Left forelimb (tissue), 1 donor: ENCODE results near the gene EHMT1.

Experiments
- DNase-seq: peaks from one replicate; pipeline ENCODE4 v3.0.0-alpha.2; 2018; ENCODE audit warnings: low spot score

EHMT1 gene

DNA sequence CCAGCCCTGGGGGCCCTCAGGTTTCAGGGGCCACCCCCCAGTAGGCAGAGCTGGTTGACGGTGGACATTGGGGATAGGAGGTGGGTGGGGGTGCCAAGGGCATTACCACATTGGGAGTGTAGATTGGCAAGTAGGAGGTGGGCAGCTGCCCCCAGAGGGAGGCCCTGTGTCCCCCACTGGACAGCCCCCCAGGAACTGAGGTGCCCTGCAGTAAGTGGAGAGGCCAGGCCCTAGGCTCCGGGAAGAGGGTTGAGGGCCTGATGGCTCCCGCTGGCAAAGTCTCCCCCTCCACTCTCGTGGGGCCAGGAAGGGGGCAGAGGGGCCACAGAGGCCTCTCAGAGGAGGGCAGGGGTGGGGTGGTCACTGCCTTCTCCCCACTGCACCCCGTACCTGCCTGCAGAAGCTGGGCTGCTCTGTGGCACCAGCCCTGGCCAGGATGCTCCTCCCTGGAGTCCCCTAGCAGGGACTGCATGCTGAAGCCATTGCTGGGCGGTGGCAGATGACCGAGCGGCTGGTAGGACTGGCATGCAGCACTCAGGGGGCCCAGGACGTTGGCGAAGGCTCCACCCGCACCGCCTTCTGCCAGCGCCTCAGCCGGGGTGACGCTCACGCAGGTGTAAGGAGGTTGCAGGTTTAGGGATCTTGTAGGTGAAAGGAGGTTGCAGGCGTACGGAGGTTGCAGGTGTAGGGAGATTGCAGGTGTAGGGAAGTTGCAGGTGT, 169.1 kb downstream of the EHMT1 start:
- DNase-seq, result no peak

DNA sequence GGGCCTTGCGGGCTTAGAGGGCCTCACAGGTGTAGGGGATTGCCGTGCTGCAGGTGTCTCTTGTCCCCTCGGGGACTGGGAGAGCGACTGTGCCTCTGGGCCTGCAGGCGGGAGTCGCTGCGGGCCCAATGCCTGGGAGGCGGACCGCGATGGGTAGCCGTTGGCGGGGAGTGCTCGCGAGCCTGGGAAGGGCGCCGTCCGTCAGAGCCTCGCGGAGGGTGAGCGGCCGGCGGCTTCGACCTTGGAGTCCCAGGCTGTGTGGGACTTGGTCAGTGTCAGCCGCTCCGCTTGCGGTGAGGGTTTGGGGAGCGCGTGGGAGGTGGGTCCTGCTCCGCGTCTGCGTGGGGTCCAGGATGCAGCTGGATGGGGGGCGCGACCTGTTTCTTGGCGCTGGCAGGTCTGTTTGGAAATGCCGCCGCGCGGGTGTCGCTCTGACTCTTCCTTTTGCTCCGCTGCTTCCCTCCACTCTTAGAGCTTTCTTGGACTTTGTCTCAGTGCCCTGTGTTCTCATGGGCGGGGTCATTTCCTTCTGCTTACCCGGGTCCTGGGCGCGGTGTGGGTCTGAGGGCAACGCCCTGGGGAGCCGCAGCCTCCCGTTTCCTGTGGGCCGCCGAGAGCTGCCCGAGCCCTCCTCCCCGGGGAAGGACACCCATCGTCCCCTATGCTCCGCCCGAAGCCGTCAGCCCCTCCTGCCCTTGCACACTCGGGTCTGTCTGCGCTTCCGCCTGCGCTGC, 169.9 kb downstream of the EHMT1 start:
- DNase-seq, result no peak

DNA sequence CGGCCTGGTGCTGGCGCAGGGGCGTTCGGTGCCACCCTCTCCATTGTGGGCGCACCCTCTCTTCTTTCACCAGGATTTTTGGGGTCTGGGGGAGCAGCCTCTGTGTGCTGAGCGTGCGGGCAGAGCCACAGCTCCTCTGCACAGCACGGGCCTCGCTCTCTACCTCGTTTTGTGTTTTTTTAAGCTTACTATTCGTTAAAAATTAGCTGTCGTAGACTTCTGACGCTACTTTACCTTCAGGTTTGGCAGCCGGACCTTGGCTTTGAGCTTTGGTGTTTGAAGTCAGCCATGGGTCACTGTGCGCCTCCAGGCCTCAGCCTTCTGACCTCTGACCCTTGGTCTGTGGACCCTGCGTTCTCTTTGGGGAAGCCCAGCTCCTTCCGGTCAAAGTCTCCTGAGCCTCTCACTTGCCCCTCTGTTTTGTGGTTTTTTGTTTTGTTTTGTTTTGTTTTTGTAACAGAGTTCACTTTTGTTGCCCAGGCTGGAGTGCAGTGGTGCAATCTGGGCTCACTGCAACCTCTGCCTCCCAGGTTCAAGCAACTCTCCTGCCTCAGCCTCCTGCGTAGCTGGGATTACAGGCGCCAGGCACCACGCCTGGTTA, 170.6 kb downstream of the EHMT1 start:
- DNase-seq, result no peak

DNA sequence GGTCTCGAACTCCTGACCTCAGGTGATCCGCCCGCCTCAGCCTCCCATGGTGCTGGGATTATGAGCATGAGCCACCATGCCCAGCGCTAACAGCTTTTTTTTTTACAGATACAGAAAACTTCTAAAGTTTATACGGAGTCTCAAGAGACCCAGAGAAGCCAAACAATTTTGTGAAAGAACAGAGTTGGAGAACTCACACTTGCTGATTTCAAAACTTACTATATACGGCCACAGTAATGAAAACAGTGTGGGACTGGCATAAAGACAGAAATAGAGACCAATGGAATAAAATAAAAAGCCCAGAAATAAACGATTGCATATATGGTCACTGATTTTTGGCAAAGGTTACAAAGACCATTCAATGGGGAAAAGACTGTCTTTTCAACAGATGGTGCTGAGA, 173.1 kb downstream of the EHMT1 start:
- no peak for DNase-seq

DNA sequence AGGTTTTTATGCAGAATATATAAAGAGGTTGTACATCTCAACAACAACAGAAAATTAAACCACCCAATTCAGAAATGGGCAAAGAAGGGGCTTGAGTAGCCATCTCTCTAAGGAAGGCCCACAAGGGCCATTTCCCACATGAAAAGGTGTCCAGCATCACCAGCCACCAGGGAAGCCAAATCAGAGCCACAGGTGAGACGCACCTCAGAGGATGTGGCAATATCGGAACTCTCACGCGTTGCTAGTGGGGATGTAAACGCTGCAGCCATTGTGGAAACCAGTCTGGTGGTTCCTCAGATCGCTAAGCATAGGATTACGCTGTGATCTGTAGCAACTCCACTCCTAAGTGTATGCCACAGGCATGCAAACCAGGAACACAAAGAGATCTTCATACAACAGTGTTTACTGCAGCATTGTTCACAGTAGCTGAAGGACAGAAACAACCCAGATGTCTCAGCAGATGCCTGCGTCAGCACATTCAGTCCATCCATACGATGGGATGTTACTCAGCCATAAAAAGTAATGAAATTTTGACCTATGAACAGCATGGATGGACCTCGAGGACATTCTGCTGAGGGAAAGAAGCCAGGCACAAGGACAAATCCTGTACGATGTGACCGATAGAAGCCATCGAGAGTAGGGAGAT, 174.5 kb downstream of the EHMT1 start:
- DNase-seq, result no peak

DNA sequence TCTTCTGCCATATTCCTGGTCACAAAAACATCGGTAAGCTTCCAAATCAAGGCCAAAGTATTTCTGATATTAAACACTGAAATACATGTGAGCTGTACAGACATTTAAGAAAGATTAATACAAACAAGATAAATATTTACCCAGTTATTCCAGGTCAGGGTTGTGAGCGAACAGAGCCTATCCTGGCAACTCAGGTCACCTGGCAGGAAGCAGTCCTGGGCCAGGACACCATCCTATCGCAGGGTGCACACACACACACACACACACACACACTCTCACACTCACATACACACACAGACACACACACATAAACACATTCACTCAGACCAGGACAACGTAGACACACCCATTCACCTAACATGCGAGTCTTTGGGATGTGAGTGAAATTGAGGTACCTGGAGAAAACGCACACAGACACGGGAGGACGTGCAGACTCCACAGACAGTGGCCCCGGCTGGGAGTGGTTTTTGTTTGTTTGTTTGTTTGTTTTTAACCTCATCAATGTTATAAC, 176.4 kb downstream of the EHMT1 start:
- DNase-seq, result no peak

DNA sequence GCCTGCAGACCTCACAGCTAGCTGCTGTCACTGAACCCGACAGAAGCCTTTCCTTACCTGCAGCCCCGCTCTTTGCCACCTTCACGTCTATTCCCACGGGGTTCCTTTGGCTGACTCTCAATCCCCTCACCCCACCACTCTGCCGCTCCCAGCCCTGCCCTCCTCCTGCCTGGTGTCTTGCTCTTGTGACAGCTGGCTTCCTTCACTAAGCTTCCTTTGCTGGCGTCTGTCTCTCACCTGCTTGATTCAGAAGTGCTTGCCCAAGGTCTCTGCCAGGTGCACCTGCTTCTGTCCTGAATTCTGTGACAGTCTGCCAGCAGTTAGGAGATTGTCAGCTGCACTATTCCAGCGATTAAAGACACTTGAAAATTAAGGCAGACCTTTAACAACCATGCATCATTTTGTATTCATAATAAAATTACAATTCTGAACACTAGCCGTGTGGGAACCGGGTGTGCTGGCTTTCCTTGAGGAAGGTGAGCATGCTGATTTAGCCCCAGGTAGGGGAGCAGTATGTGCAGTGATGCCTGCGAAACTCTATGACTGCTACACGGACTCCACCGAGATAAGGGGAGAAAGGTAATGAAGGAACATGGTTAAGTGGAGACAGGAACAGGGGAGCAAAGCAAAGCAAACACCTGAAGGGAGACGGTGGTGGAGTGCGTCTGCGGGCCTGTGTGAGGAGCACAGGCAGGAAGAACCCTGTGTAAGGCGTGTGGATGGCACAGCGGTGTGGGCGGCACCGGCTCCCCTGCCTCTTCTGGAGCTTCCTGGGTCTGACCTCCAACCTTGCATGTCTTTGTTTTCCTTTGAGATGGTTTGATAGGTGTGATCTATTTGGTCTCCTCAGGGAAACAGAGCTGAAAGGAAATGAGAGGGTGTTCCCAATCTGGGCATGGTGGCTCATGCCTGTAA, 178.7 kb downstream of the EHMT1 start:
- no peak for DNase-seq

DNA sequence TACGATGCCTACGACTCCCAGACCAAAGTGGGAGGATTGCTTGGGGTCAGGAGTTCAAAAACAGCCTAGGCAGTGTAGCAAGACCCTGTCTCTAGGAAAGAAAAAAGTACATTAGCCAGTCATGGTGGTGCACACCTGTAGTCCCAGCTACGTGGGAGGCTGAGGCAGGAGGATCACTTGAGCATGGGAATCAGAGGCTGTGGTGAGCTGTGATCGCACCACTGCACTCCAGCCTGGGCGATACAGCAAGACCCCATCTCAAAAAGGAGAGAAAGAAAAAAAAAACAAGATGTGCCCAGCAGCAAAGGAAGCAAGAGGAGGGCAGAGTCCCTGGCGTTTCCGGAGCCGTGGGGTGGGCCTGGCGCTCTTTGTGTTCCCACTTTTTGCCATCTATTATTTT, 179.3 kb downstream of the EHMT1 start:
- no peak for DNase-seq

DNA sequence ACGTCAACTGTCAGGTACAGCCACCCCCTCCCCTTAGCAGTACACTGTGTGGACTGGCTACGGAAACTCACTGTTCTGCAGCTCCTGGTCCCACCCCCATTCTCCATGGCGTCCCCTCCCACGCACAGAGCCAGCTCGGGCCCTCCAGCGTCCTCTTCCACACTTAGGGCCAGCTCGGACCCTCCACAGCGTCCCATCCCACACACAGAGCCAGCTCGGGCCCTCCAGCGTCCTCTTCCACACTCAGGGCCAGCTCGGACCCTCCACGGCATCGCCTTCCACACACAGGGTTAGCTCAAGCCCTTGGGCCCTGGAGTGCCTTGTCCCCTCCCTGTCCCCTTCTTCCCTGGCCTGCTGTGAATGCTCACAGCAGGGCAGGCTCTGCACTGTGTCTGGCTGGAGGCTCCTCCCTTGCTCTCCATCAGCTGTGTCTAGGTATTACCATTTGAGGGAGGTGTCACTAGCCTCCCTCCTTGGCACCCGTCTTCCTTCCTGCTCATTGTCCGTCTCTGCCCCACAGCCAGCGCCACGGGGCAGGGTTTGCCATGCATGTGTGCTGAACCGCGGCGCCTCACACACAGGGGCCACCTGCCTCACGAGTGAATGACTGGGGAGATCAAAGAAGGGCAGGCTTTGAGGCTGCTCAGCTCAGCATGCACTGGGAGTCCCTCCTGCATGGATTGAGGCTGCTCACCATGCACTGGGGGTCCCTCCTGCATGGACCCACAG, 180.3 kb downstream of the EHMT1 start:
- DNase-seq, result no peak

DNA sequence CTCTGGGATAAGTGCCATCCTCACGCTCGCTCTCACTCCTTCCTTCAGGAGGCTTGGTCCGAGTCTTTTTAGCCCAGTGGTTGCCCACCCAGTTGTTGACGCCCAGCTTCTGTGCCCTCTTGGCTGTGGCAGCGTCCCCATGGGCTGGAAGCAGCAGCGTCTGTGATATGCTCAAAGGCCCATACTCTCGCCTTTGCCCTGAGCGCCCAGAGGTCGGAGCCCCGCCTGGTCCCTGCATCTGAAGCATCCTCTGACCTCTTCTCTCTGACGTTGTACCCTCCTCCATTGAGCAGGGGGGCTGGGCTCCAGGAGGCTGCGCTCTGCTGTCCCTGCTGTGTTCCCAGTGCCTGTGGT, 180.8 kb downstream of the EHMT1 start:
- no peak for DNase-seq

DNA sequence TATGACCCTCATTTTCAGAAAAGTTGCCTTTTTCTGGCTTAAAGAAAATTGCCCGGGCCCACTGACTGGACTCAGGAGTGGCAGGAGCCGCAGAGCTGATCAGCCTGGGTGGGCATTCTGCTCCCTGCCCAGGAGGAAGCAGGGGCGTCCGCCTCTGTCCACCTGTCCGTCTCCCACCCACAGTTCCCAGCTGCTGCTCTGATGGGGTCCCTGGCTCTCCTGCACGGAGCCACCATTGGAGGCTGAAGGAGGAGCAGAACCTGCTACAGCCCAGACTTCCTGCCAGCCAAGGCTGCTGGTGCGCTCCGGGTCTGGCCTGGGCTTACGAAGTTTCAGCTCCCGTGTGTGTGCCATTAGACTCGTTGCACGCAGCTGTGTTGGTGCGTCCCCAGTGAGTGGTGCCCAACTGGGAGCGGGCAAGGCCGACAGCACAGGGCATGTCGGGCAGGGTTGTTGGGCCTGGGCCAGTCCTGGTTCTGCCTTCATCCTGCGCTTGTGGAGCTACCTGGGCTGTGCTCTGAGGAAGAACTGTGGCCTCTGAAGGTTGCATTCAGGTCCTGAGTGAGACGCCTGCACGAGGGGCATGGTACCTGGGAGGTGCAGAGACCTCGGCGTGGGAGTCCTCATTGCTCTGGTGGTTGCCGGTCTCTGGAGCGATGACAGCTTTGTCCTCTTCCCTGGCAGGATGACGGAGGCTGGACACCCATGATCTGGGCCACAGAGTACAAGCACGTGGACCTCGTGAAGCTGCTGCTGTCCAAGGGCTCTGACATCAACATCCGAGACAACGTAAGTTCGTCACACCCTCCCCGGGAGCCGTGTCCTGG, 181.6 kb downstream of the EHMT1 start:
- no peak for DNase-seq

DNA sequence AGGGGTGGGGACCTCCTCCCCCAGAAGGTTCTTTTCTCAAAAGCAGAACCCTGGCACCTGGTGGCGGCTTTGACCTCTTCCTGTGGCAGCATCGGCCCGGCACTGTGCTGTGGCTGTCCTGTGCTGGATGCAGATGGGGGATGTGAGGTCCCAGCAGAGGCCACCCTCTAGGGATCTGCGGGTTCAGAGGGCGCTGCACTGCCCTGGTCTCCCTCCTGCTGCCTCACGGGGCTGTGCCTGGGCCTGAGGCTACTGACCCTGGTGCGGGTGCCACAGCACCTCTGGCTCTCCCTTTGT, 182.2 kb downstream of the EHMT1 start:
- DNase-seq, result no peak

DNA sequence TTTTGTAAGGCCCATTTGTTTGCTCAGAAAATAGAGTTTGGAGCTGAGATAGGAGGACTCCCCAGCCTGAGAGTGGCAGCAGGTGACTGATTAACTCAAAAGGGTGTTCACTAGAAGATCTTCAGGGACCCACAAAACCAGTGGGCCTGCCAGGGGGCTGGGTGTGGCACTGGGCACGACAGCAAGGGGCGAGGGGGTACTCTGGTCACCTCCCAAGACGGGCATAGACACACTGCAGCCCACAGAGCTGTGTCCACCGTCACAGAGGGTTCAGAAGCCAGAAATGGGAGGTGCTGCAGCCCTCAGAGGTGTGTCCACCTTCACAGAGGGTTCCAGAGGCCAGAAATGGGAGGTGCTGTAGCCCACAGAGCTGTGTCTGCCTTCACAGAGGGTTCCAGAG, 183.2 kb downstream of the EHMT1 start:
- DNase-seq, result no peak

DNA sequence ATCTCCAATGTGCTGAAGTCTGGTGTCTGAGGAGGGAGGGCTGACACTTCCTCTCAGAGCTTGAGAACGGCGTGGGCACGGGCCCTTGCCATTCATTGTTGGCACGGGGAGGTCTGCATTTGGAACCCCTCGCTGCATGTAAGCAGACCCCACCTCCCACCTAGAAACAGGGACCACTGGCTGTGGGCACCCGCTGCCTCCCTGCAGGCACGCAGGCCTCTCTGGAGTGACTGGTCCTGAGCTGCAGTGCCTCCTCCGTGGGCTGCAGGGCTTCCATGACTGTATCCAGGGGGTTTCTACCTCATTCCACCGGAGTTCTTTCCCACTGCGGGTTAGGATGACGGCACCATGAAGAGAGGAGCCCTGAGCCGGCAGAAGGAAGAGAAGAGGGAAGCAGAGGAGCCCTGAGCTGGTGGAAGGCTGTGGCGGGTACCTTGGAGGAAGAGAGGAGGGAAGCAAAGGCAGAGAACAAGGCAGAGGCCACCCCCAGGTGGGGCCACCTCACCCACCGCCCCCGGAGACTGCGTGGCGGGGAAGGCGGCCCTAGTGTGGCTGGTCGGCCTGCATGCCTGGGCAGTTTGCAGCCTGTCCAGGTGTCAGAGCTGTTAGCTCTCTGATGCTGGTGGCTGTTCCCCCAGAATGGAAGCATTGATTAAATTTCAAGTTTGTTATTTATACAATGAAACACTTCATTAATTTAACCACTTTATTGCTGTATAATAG, 183.9 kb downstream of the EHMT1 start:
- DNase-seq, result no peak

DNA sequence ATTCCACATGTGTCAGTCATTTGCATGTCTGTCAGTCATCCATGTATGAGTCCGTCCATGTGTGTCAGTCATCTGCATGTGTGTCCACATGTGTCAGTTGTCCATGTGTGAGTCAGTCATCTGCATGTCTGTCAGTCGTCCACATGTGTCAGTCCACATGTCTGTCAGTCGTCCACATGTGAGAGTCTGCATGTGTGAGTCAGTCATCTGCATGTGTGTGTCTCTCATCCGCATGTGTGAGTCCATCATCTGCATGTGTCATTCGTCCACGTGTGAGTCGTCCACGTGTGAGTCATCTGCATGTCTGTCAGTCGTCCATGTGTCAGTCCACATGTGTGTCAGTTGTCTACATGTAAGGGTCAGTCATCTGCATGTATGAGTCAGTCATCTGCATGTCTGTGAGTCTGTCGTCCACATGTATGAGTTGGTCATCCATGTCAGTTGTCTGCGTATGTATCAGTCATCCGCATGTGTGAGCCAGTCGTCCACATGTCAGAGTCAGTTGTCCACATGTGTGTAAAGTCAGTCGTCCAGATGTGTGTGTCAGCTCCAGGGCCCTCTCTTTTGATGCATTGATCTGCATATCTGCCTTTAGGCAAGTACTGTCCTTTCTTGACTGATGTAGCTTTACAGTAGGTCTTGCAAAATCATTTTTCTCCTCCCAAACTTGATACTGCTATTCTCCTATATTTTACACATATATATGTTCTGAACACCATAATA, 186.3 kb downstream of the EHMT1 start:
- no peak for DNase-seq

DNA sequence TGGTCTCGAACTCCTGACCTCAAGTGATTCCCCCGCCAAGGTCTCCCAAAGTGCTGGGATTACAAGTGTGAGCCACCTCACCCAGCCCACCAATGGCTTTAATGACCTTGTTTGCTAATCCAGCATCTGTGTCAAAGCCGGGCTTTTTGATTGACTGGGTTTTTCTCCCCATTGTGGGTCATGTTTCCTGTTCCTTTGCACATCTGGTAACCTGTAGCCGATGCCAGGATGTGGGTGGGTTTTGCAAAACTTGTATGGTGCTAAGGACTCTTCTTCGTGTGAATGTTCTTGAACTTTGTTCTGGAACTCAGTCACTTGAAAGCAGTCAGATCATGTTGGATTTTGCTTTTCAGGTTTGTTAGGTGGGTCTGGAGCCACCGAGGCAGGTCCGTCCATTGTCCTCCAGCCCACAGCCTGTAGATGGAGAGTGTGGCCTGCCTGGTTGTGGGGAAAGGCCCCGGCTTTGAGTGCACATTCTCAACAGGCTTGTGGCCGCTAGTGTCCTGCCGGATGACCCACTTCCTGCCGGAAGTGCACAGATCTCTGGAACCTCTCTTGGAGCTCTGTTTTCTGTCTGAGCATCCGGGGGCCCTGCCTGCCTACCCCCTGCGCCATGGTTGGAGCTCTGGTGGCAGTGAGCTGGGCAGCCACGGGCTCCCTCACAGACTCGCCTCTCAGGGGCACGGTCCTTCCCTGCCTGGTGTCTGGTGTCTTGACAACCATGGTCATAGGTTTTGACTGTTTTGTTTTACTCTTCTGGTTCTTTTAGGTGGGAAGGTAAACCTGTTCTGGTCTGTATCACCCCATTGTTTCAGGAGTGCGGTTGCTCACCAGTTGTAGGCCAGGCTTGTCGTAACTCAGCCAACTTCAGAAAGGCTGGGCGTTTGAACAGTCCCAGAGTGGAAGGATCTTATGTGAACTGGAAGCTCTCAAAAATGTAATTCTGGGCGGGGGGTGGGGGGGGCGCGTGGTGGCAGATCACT, 189.2 kb downstream of the EHMT1 start:
- no peak for DNase-seq

DNA sequence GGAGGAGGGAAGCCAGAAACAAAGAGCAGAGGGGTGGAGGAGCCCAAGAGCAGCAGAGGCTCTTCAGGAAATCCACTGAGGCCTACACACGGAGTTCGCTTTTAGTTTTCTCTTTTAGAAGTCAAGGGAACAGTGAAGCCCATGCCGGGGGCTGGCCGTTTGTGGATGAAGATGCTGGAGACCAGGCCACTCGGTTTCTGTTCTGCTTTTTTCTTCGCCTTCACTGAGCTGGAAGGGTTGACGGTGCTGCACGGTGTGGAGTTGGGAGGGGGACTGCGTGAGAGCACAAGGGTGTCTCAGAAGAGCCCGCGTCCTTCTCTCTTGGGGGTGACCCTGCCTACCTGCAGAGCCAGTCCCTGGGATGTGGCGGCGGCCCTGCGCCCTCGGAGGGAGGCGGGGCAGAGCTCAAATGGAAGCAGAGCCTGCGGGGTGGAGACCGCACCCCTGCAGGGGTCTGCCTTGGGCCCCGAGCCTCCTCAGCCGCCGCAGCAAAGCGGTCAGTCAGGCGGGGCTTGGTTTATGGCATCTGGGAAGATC, 190.3 kb downstream of the EHMT1 start:
- DNase-seq, result no peak
